Skeletal muscle cell (primary cell): ENCODE measurements around the gene SENP5.
"Not testable (repeated sequence)": the region's sequence is repeated elsewhere in the genome, so short reads cannot be mapped to it uniquely, and the experiment has no call there.

Experiments
- DNase-seq: peaks from one replicate; pipeline ENCODE4 v3.0.0-alpha.2; 2010; ENCODE audit warnings: low read depth
- H3K4me3 ChIP-seq: 2 replicates; pipeline ENCODE4 v1.5.1; 2011; ENCODE audit warnings: low read depth, mild to moderate bottlenecking, control low read depth, low read length, moderate library complexity

Gene SENP5, protein sequence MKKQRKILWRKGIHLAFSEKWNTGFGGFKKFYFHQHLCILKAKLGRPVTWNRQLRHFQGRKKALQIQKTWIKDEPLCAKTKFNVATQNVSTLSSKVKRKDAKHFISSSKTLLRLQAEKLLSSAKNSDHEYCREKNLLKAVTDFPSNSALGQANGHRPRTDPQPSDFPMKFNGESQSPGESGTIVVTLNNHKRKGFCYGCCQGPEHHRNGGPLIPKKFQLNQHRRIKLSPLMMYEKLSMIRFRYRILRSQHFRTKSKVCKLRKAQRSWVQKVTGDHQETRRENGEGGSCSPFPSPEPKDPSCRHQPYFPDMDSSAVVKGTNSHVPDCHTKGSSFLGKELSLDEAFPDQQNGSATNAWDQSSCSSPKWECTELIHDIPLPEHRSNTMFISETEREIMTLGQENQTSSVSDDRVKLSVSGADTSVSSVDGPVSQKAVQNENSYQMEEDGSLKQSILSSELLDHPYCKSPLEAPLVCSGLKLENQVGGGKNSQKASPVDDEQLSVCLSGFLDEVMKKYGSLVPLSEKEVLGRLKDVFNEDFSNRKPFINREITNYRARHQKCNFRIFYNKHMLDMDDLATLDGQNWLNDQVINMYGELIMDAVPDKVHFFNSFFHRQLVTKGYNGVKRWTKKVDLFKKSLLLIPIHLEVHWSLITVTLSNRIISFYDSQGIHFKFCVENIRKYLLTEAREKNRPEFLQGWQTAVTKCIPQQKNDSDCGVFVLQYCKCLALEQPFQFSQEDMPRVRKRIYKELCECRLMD

DNA sequence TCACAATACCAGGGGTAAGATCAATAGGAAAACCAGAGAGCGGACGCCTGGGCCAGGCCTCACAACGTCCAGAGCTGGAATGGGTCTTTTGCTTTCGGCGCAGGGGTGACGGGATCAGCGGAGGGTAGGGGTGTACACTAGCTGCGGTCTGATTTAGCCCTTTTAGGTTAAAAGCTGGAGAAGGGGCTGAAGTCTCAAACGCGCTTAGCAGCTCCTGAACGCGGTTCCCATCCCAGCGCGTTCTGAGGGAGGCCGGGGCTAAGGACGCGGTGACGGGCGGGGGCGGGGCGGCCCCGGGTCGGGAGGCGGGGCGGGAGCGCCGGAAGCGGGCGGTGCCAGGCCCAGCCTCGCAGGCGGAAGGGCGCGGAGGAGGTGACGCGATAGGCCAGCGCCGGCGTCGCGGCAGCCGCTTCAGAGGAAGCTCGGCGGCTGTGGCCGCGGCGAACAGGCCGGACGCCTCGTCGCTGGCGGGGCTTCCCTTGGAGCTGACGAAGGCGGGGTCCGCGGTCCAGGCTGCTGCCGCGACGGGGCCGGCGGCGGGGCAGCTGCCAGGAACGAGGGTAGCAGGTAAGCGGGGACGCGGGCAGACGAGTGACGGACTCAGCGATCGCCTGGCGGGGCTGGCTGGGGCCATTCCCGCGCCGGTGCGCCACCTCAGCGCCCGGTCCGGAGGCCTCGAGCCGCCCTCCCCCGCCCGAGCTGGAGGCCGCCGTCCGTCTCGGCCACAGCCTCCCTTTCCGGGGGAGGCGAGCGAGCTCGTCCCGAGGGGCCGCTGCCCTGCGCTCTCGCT is at the start of gene SENP5:
Gene SENP5 (plus strand): TSS at position 414 of the 790 bp plus-strand sequence. CDS start 17,262 bp downstream, outside the sequence.
- DNase-seq, result peak; percentile 58
- H3K4me3 ChIP-seq, result peak within 1 kb of the TSS; percentile 79

DNA sequence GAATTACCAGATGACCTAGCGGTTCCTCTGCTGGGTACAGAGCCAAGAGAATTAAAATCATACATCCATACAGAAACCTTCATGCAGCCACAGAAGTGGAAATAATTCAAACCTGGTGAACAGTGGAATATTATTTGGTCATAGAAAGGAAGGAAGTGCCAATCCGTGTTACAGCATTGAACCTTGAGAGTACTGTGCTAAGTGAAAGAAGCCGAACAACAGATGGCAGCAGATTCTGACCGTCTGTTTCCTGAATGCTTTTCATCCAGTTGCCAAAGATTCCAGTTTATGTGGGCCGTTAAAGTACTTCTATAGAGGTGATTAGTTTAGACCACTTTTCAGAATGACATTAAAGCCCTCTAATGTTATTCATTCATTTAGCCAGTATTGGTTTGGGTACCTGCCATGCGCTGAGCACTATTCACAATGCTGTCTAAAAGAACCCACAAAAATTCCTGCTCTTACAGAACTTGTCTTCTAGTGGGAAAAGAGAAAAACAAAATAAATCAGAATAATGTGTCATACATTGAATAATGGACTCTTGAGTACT is 45.8 kb upstream of the SENP5 start:
- no peak for DNase-seq
- H3K4me3 ChIP-seq, result no peak overlapping the region

DNA sequence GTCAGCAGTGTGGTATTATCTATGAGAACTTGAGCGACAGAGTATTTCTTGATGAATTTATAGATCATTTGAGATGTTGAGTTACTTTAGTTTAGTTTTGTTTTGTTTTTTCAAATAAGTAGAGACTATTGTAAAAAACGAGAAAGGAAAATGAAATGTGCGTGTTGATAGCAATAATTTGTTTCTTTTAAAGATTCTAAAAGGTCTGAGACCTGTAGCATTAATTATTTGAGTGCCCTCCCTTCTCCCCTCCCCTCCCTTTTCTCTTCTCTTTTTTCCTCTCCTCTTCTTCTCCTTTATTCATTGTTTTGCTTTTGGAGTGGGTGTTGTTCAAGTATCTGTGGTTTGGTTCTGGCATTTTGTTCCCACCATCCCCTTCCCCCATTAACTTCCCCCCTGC is 38.1 kb upstream of the SENP5 start:
- DNase-seq, H3K4me3 ChIP-seq: not testable (repeated sequence)

DNA sequence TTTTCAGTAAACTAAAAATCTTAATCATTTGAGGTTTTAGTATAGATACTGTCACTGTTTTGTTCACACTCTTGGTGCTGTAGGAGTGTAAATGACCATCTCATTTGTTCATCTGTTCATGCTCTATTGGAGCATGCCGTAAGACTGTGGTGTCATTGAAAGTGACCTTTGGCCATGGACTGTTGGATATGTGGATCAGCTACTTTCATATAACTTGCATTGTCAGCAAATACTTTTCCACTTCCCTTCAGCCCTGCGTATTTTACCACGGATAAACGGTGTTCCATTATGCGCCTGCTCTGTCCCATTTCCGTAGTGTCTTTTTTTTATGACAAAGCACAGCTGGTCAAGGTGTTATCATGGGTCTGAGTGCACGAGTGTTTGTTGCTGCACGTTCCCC is 32.6 kb upstream of the SENP5 start:
- no peak for DNase-seq
- no peak overlapping the region for H3K4me3 ChIP-seq

DNA sequence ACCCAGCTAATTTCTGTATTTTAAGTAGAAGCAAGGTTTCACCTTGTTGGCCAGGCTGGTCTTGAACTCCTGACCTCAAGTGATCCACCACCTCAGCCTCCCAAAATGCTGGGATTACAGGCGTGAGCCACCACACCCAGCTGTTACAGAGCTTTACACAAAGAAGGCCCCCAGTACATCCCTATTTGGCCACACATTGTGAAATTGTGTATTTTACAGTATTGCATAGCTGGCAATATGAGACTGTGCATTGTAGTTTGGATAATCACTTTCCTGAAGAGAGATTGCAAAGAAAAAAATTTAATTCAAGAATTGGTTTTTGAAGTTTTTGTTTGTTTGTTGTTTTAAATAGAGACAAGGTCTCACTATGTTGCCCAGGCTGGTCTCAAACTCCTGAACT is 31.1 kb upstream of the SENP5 start:
- DNase-seq, H3K4me3 ChIP-seq: not testable (repeated sequence)

DNA sequence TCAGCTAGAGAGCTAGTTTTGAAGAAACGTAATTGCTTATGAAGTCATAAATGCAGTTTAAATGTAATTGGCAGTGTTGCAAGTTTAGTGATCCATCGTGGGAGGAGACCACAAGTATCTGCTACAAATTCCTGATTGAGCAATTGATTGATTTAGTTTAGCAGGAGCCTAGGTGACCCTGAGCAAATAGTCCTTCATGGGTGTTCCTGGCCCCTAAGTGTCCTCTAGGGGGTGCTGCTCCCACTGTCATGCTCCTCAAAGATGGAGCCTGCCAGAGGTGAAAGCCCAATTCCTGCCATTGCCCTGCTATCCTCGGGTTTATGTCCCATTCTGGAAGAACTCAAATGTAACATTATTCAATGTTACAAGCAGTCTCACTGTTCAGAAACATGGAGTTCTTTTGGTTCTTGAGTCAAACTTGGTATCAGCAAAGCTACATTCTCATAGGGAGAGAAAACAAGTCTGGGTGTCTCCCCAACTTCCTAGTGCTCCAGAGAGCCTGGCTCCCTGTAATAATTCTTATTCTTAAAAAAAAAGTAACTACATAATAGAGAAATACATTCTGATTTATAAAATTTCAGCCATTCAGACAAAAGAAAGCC is 29.8 kb upstream of the SENP5 start:
- DNase-seq, result peak; percentile 5
- no peak overlapping the region for H3K4me3 ChIP-seq

DNA sequence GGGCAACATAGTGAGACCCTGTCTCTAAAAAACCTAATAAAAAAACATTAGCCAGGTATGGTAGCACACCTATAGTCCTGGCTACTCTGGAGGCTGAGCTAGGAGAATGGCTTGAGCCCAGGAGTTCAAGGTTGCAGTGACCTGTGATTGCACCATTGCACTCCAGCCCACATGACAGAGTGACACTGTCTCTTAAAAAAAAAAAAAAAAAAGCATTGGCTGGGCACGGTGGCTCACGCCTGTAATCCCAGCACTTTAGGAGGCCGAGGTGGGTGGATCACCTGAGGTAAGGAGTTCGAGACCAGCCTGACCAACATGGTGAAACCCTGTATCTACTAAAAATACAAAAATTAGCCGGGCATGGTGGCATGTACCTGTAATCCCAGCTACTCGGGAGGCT is 28.4 kb upstream of the SENP5 start:
- not testable (repeated sequence) for H3K4me3 ChIP-seq, DNase-seq

DNA sequence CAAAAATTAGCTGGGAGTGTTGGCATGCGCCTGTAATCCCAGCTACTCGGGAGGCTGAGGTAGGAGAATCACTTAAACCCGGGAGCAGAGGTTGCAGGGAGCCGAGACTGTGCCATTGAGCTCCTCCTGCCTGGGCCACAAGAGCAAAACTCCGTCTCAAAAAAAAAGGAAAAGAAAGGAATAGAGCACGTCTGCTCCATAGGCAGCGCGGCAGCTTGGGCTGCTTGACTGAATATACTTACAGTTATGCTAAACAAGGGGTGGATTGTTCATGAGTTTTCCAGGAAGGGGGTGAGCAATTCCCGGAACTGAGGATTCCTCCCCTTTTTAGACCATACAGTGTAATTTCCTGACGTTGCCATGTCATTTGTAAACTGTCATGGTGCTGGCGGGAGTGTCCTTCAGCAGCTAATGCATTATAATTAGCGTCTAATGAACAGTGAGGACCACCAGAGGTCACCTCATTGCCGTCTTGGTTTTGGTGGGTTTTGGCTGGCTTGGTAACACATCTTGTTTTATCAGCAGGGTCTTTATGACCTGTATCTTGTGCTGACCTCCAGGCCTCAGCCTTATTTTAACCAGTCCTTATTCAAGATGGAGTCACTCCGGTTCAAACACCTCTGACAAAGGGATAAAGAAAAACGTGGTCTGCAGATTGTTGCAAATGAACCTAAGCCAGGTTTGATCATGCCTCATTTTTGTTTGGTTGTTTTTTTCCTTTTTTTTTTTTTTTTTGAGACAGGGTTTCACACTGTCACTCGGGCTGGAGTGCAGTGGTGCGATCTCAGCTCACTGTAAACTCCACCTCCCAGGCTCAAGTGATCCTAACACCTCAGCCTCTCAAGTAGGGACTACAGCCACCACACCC is 24.9 kb upstream of the SENP5 start:
- no peak overlapping the region for H3K4me3 ChIP-seq
- no peak for DNase-seq

DNA sequence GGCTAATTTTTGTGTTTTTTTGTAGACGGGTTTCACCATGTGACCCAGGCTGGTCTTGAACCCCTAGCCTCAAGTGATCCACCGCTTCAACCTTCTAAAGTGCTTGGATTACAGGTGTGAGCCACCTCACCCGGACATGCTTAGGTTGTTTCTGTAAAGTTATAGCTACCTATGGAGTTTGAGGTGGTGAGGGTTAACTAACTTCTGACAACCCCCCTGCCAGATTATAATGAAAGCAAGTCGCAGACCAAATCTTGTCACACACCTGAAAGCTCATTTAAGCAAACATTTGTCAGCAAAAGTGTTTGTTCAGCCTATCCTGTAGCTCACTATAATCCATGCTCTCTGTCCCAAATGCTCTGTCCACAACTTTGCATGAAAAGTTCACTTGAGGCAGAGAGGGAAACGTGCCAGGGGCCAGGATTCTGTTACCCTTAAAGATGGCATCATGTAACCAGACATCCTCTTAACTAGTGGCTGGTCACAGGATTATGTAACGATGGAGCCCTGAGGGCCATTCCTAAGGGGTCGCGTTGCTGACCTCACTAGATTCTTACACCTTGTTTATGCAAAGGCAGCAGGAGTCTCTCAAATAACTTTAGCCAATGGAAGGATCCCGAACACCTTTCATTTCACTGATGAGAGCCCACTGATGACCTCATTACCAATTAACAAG is 24.1 kb upstream of the SENP5 start:
- H3K4me3 ChIP-seq, result no peak overlapping the region
- no peak for DNase-seq

DNA sequence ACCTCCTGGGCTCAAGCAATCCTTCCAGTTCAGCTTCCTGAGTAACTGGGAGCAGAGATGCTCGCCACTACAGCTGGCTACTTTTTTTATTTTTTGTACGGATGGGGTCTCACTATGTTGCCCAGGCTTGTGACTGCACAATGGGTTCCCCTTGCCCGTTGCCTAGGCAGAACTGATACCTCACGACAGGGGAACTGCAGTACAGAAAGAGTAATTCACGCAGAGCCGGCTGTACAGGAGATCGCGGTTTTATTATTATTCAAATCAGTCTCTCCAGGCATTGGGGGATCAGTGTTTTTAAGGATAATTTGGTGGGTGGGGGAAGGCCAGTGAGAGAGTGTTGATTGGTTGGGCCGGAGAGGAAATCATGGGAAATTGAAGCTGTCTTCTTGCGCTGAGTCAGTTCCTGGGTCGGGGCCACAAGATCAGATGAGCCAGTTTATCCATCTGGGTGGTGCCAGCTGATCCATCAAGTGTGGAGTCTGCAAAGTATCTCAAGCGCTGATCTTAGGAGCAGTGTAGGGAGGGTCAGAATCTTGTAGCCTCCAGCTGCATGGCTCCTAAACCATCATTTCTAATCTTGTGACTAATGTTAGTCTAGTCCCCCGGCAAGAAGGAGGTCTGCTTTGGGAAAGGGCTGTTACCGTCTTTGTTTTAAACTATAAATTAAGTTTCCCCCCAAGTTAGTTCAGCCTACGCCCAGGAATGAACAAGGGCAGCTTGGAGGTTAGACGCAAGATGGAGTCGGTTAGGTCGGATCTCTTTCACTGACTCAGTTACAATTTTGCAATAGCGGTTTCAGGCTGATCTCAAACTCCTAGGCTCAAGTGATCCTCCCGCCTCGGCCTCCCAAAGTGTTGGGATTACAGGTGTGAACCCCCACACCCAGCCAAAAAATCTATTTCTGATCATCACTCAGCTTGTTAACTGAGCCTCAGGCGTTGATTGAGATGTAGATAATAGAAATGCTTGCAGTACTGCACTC is 23.2 kb upstream of the SENP5 start:
- not testable (repeated sequence) for DNase-seq, H3K4me3 ChIP-seq

DNA sequence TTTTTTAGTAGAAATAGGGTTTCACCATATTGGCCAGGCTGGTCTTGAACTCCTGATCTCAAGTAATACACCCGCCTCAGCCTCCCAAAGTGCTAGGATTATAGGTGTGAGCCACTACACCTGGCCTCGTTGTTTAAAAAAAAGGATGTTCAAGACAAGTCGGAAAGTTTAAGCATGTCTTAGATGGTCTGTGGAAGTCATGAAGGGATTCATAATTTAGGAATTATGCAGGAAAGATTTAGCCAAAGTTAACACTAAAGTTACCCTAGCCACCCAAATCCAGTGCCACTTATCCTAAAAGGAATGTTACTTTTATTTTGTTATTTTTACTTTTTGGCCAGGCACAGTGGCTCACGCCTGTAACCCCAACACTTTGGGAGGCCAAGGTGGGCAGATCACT is 19.3 kb upstream of the SENP5 start:
- not testable (repeated sequence) for H3K4me3 ChIP-seq, DNase-seq

DNA sequence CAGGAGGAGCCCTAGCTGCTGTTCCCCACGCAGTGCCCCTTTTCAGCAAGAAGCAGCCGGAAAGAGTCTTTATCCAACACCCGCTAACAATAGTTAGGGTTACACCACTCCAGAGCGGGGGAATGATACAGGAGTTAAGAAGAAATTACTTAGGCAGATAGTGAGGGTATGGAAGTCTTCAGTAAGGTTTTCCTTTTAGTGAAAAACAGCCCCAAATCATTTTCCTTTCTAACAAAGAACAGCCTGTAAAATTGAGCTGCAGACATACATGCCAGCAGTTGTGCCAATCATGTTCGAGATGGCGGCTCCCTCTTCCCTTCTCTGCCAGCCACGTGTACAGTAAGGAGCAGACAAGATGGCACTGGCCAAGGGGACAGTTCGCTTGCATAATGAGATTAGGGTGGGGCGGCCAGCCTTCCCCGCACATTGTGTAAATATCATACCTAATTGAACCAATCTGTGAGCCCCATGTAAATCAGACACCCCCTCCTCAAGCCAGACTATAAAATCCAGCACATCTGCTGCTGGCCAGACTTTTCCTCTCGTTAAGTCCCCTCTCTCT is 18.5 kb upstream of the SENP5 start:
- H3K4me3 ChIP-seq, result no peak overlapping the region
- DNase-seq, result no peak

DNA sequence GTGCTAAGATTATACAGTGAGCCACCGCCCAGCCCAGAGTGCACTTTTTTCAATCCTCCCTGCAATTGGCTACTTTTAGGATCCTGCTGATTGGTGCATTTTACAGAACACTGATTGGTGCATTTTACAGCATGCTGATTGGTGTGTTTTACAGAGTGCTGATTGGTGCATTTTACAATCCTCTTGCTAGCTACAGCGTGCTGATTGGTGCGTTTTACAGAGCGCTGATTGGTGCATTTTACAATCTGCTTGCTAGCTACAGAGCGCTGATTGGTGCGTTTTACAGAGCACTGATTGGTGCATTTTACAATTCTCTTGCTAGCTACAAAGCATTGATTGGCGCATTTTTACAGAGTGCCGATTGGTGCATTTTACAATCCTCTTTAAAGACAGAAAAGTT is 4.7 kb upstream of the SENP5 start:
- DNase-seq, H3K4me3 ChIP-seq: not testable (repeated sequence)

DNA sequence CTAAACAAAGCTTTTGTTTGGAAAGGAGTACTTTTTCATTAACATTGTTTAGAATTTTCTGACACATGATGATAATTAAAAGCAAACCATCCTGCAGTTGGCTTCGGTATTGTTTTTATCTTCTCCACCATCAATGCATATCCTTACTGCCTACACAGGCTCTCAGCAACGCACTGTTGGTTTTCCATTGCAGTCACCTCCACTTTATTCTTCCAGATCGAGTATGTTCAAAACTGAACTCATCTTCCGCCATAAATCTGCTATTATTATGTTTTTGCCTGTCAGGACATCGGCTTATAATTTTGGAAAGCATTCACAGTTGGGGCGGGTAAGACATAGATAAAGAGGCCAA is 589 bp upstream of the SENP5 start:
- DNase-seq, result no peak
- peak overlapping the region; percentile 79 for H3K4me3 ChIP-seq

DNA sequence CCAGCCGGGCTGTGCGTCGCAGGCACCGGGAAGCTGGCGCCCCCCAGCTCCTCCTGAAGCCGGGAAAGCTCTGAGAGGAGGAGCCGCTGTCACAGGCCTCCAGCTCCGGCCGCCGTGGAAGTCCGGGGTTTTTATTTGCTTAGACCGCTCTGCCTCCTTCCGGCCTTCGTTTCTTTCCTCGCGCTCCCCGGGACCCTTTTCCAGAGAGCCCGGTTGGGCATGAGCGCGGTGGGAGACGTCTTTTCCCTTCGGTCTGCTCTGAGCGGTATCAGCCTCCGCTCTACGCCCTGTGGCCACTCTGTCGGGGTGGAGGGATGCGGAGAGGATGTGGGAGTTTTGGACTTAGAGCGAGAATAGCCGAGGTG is 559 bp downstream of the SENP5 start:
- H3K4me3 ChIP-seq, result peak overlapping the region; percentile 79
- no peak for DNase-seq

DNA sequence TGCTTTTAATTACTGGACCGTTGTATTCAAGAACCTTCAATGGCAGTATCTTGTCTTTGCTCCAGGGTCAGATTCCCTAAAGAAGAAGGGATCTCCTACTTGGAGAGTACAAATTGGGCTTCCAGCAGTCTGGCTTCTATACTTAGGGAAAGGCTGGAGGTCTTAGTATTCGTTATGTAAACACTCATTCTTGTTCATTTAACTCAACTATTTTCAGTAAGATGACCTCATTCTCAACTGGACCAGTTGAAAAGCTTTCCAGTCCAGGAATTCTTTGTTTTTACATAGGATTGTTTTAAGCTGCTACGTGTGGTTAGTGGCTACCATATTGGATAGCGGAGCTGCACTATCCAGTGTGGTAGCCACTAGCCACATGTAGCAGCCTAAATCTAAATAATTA is 4.6 kb downstream of the SENP5 start:
- no peak overlapping the region for H3K4me3 ChIP-seq
- no peak for DNase-seq
